ENCODE data around the gene SCN10A.

The SCN10A gene

DNA sequence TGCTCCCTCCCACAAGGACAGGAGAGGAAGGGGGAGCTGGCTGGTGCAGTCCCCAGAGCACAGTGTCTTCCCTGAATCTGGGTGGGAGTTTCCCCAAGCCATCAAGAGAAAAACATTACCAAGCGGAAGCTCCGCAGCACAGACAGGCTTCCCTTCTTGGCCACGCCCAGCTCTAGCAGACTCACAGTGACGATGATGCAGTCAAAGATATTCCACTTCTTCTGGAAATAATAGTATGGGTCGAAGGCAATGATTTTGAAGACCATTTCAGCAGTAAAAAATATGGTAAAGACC, 76.7 kb downstream of the SCN10A start:
- no peaks in the 10 kb centered on the region for H3K36me3 ChIP-seq (ENCODE audit: control insufficient read depth, insufficient read depth, low read length)
- no peak overlapping the region for H3K9ac ChIP-seq
- no peaks in the 10 kb centered on the region for H3K4me1 ChIP-seq
- no peaks in the 10 kb centered on the region for H3K27me3 ChIP-seq (ENCODE audit: control insufficient read depth, insufficient read depth, low read length)
- no peak overlapping the region for H2AFZ ChIP-seq
- TF ChIP-seq, protein P1, sequence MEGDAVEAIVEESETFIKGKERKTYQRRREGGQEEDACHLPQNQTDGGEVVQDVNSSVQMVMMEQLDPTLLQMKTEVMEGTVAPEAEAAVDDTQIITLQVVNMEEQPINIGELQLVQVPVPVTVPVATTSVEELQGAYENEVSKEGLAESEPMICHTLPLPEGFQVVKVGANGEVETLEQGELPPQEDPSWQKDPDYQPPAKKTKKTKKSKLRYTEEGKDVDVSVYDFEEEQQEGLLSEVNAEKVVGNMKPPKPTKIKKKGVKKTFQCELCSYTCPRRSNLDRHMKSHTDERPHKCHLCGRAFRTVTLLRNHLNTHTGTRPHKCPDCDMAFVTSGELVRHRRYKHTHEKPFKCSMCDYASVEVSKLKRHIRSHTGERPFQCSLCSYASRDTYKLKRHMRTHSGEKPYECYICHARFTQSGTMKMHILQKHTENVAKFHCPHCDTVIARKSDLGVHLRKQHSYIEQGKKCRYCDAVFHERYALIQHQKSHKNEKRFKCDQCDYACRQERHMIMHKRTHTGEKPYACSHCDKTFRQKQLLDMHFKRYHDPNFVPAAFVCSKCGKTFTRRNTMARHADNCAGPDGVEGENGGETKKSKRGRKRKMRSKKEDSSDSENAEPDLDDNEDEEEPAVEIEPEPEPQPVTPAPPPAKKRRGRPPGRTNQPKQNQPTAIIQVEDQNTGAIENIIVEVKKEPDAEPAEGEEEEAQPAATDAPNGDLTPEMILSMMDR (IDR thresholded peaks at IDR 0.05) = no peak
- H3K4me2 ChIP-seq (ENCODE audit: low read length) = no peak overlapping the region
- H3K9me3 ChIP-seq (ENCODE audit: control insufficient read depth, low read length) = no peaks in the 10 kb centered on the region
- H3K27ac ChIP-seq = no peak overlapping the region
- no peaks in the 10 kb centered on the region for H3K79me2 ChIP-seq
- no peak overlapping the region for H3K4me3 ChIP-seq (ENCODE audit: low read depth, low read length)

DNA sequence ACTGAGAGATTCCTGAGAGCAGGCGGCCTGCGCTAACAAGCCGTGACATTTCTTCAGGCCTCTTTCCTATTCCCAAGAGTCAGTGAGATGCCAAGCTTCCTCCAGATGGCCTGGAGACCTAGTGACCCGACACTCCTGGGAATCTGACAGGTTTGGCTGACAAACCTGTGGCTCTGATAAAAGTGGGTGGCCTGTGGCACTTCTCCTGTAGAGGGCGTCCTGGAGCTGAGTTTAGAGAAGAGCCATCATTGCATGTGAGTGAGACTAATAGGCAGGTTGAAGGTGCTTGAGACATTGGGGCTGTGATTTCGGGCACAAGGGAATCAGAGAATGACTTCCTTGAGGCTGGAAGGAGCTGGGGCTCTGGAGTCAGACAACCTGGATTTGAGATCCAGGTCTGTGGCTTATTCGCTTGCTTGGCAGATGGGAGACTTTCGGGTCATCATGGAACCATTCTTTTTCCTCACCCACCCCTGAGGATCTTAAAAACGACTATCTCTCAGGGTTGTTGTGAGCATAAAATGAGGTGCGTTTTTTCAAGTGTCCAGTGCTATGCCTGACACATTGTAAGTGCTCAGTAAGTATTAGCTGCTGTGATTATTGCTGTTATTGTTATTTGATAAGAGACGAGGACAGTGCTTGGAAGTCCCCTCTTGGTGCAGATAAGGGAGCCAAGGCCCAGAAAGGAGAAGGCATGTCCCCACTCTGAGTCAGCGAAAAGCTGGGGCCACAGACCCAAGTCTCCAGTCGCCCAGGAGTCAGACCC, 77.2 kb downstream of the SCN10A start:
- TF ChIP-seq, protein P1 (IDR thresholded peaks at IDR 0.05) = no peak
- H3K27me3 ChIP-seq (ENCODE audit: control insufficient read depth, insufficient read depth, low read length) = no peaks in the 10 kb centered on the region
- no peak overlapping the region for H2AFZ ChIP-seq
- no peak overlapping the region for H3K9ac ChIP-seq
- H3K4me3 ChIP-seq (ENCODE audit: low read depth, low read length) = no peak overlapping the region
- H3K27ac ChIP-seq = no peak overlapping the region
- no peaks in the 10 kb centered on the region for H3K9me3 ChIP-seq (ENCODE audit: control insufficient read depth, low read length)
- no peak overlapping the region for H3K4me2 ChIP-seq (ENCODE audit: low read length)
- no peaks in the 10 kb centered on the region for H3K36me3 ChIP-seq (ENCODE audit: control insufficient read depth, insufficient read depth, low read length)
- H3K79me2 ChIP-seq = no peaks in the 10 kb centered on the region
- H3K4me1 ChIP-seq = no peaks in the 10 kb centered on the region

DNA sequence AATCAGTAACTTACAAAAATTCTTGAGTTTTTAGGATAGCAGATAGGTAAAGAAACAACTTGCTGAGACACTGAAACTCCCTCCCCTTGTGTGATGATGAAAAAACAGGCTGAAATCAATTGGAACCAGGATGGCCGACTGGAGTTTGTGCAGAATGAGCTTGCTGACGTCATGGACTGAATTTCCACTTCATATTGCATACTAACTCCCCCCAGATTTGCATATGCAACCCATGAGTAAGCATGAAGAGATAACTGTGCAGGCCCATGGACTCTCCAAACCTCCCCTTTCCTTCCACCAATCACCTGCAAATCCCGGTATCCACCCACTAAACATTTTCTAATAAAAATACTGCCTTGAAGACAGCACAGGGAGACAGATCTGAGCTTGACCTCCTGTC, 84.5 kb downstream of the SCN10A start:
- no peaks in the 10 kb centered on the region for H3K79me2 ChIP-seq

DNA sequence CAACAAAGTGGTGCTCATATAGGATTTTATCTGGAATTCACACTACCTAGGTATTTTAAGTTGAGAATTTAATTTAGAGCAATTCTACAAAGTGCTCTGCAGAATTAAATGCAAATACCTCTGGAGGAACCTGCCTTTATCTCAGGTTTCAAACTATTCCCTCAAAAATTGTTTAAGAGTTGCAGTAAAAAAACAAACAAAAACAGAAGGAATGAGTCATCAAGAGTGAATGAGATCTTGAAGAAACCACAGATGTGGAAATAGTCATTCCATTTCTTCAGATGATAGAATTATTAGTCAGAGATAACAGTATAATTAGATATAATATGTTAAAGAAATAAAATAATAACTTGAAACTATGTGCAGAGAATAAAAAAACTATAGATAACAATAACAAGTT, 85.7 kb downstream of the SCN10A start:
- Histone ChIP-seq H3K79me2 (no peaks in the 10 kb centered on the region), H3K36me3 (ENCODE audit: control insufficient read depth, insufficient read depth, low read length) (no peaks in the 10 kb centered on the region), H3K4me3 (ENCODE audit: low read depth, low read length) (no peak overlapping the region), H3K9ac (no peak overlapping the region), H3K27me3 (ENCODE audit: control insufficient read depth, insufficient read depth, low read length) (no peaks in the 10 kb centered on the region), H3K9me3 (ENCODE audit: control insufficient read depth, low read length) (no peaks in the 10 kb centered on the region), H3K4me1 (no peaks in the 10 kb centered on the region), H3K4me2 (ENCODE audit: low read length) (no peak overlapping the region), H2AFZ (no peak overlapping the region), H3K27ac (no peak overlapping the region)
- TF ChIP-seq, protein P1 (IDR thresholded peaks at IDR 0.05) = no peak

More for the DNA sequence above, 84.5 kb downstream of the SCN10A start:
- H2AFZ ChIP-seq = no peak overlapping the region
- TF ChIP-seq, protein P1 (IDR thresholded peaks at IDR 0.05) = no peak
- no peak overlapping the region for H3K9ac ChIP-seq
- no peak overlapping the region for H3K27ac ChIP-seq
- H3K4me3 ChIP-seq (ENCODE audit: low read depth, low read length) = no peak overlapping the region
- H3K4me1 ChIP-seq = no peaks in the 10 kb centered on the region
- no peak overlapping the region for H3K4me2 ChIP-seq (ENCODE audit: low read length)
- H3K27me3 ChIP-seq (ENCODE audit: control insufficient read depth, insufficient read depth, low read length) = no peaks in the 10 kb centered on the region
- H3K36me3 ChIP-seq (ENCODE audit: control insufficient read depth, insufficient read depth, low read length) = no peaks in the 10 kb centered on the region
- H3K9me3 ChIP-seq (ENCODE audit: control insufficient read depth, low read length) = no peaks in the 10 kb centered on the region

DNA sequence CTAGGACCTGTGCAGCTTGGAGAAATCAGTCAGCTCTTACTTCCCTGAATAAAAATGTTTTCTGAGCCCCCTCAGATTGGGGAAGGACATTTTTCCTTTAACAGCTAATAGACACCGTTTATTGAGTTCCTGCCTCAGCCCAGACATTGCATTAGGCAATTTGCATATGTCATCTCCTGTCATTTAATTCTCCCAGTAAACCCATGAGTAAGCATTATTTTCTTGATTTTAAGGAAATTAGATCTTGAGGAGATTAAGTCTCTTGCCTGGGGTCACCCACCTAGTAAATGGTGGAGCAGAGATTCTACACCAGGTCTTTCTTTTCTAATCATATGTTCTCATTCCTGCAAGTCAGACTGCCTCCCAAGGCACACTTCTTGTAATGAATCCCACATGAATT, 88.0 kb downstream of the SCN10A start:
- H3K4me1 ChIP-seq = no peaks in the 10 kb centered on the region
- no peaks in the 10 kb centered on the region for H3K9me3 ChIP-seq (ENCODE audit: control insufficient read depth, low read length)
- H3K9ac ChIP-seq = no peak overlapping the region
- no peak overlapping the region for H3K4me3 ChIP-seq (ENCODE audit: low read depth, low read length)
- no peak overlapping the region for H3K4me2 ChIP-seq (ENCODE audit: low read length)
- no peaks in the 10 kb centered on the region for H3K27me3 ChIP-seq (ENCODE audit: control insufficient read depth, insufficient read depth, low read length)
- no peaks in the 10 kb centered on the region for H3K36me3 ChIP-seq (ENCODE audit: control insufficient read depth, insufficient read depth, low read length)
- TF ChIP-seq, protein P1 (IDR thresholded peaks at IDR 0.05) = no peak
- H2AFZ ChIP-seq = no peak overlapping the region
- no peak overlapping the region for H3K27ac ChIP-seq
- H3K79me2 ChIP-seq = no peaks in the 10 kb centered on the region
